Frontal cortex (tissue), 4 donors: Measurements from ENCODE around the gene RXRA. TPM values are rescaled to one million over a fixed set of nuclear protein-coding genes. Genes with fewer than 3 reads are reported as not detected.

Source experiments
- DNase-seq, 2 donors: peaks; one replicate each; pipeline ENCODE4 v3.0.0; 2012; ENCODE audit warnings: low spot score in 2 of 2
- FAIRE-seq: peaks from 2 replicates; lab custom pipeline; 2012; peaks lifted over from hg19 to GRCh38; lab: Jason Lieb, UNC
- total RNA-seq: library from RNA; depleted of rRNA; stranded (reverse); fragments of >200 nt; gene quantifications from one replicate; pipeline ENCODE4 v1.2.3, GENCODE V29; 2014
- donor health status: control.
- donor health status: control.
- donor health status: control.

The RXRA gene
- total RNA-seq, 1 donor from 2014 or later = 3.7 TPM

GRCh38 chr9:134389642-134390041, 63.4 kb downstream of the RXRA start:
- FAIRE-seq = no peak

GRCh38 chr9:134390537-134390936, 64.3 kb downstream of the RXRA start:
- FAIRE-seq = no peak

More at GRCh38 chr9:134389642-134390041, 63.4 kb downstream of the RXRA start:
- no peak for DNase-seq

DNA sequence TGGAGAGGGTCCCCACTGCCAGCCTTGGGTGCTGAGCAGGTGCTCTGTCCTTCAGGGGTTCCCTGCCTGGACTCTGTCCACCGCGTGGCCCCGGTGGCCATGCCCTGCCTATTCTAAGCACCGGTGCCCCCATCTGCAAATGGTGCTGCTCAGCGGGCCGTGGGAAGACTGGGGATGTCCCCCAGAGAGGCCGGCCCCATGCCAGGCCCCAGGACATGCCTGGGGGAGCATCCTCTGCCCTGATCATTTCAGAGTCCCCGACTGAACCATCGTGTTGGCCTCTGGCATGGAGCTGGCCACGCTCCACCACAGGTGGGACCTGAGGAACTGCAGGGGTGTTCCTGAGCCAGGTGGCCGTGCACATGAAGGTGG, 64.7 kb downstream of the RXRA start:
- no peak for DNase-seq
- FAIRE-seq = no peak

More at GRCh38 chr9:134390537-134390936, 64.3 kb downstream of the RXRA start:
- no peak for DNase-seq

DNA sequence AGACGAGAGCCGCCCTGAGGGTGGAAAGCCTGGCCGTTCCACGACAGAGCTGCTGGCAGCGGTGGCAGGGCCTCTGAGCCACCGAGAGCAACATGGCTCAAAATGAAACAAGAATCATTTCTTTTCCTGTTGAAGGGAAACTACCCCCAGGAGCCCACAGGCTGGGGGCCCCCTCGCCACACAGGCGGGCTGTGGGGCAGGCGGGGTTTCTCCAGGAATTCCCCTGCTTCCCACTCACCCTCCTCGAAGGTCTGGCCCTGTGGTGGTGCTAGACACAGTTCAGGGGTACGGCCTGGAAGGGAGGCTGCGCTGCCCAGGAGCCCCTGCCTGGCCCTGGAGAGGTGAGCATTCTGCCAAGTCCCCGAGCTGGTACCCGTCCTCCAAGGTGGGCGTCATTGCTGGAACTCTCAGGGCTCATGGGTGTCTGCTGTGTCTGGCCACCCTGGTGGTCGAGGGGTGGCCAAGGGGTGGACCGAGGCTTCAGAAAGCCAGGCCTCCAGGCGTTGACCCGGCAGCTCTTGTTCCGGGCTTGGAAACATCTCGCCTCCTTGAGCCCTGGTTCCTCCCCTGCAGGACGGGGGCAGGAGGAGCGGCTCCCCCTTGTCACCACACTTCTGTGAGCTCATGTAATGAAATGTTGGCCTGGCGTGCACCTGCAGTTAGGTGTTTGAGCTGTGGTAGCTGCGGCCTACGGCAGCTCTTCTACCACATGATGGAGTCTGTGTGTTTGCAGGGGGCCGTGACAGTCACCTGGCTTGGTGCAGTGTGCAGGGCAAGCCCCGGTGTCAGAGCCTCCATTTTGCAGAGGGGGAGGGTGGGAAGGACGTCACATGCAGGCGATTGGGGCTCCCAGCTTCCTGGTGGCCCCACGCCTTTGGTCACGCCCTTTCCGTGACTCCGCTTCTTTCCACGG, 65.3 kb downstream of the RXRA start:
- FAIRE-seq = no peak
- no peak for DNase-seq

DNA sequence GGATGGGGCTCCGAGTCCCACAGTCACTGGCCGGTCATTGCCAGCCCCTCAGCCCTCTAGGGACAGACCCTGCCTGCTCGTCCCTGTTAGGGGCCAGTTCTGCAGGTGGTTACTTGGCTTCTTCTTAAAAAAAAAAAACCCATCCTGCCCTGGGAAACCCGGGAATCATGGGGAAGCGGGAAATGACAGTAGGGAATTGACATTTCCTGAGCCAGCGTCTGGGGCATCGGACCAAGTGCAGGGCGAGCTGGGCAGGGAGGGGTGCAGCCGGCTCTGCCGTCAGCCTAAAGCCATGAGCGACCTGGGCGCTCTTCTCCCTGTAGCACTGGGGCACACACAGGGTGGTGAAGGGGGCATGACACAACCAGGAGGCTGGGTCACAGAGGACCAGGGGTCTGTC, 66.6 kb downstream of the RXRA start:
- FAIRE-seq (no peak), DNase-seq (no peak)

GRCh38 chr9:134393582-134394280, 67.5 kb downstream of the RXRA start:
- FAIRE-seq (no peak), DNase-seq (no peak)

DNA sequence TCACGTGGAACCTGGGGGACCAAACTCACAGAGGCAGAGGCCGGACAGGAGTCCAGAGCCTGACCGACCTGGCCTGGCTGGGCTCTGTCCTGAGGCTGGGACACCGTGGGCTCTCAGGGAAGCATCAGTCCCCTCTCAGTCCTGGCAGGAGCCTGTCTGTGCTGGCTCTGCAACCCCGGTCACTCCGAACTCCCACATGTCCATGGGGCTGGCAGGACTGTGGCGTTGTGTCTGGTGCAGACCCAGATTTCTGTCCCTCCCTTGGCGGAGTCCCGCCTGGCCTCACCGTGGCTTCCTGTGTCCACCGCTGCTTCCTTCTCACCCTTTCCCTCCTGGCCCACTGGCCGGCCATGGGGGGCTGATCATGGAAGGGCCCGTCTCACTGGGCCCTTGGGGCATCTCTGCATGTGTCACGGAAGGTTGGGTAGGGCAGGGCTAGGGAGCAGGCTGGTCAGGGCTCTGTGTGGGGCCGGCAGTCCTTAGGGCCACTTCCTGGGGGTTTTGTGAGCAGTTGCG, 68.8 kb downstream of the RXRA start:
- DNase-seq = no peak
- FAIRE-seq = no peak

GRCh38 chr9:134395737-134396257, 69.5 kb downstream of the RXRA start:
- no peak for DNase-seq
- no peak for FAIRE-seq

DNA sequence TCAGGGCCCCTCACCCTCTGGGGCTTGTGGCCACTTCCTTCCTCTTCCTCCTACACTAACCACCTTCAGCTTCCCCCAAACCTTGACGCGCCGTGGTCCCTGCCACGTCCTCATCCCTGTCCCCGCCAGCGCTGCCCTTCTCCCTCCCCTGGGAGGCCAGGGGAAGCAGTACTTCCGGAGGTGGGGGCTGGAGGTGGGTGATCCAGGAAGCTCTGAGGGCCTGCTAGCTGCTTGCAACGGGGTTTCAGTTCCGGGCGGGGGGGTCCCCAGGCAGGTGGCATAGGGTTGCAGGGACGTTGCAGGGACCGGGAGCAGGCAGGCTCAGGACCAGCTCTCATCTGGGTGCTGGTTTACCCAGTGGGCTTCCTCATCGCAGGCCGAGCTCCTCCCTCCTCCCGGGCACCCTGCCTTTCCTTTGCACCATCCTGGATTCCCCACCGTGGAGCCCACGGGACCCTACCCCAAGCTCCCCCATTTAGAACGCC, 70.0 kb downstream of the RXRA start:
- DNase-seq = no peak
- no peak for FAIRE-seq

GRCh38 chr9:134396825-134397224, 70.6 kb downstream of the RXRA start:
- DNase-seq (no peak), FAIRE-seq (no peak)

DNA sequence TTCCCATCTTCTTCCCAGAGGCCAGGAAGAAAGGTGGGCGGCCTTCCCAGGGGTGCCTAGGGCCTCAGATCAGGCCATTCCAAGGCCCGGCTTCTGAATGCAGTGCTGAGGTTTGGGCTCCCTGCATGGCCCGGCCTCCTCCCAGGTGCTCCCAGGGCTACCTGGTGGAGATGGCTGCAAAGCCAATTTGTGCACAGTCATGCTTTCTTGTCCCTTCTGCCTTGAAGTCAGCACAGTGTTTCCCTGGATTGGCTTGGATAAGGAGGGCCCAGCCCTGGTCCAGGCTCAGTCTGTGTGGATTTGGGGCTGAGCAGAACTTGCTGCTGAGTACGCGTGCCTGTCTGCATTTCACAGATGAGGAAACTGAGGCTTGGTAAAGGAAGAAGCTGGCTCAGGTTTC, 72.5 kb downstream of the RXRA start:
- DNase-seq (no peak), FAIRE-seq (no peak)

GRCh38 chr9:134399435-134400056, 73.3 kb downstream of the RXRA start:
- no peak for FAIRE-seq
- no peak for DNase-seq

- DNase-seq = no peak
- no peak for FAIRE-seq
These were observed 74.0 kb downstream of the RXRA start for GRCh38 chr9:134400283-134400682.

DNA sequence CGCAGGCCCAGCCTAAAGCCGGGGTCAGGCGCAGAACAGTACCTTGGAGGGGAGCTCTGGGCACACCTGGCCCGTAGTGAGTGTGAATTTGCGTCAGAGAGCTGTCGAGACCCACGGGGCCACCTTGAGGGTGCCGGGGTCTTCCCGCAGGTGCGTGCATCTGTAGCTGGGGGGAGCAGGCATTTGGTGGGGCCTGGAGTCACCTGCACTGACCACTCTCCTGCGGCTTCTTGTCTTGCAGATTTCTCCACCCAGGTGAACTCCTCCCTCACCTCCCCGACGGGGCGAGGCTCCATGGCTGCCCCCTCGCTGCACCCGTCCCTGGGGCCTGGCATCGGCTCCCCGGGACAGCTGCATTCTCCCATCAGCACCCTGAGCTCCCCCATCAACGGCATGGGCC, 75.1 kb downstream of the RXRA start:
- FAIRE-seq (no peak), DNase-seq (no peak)

DNA sequence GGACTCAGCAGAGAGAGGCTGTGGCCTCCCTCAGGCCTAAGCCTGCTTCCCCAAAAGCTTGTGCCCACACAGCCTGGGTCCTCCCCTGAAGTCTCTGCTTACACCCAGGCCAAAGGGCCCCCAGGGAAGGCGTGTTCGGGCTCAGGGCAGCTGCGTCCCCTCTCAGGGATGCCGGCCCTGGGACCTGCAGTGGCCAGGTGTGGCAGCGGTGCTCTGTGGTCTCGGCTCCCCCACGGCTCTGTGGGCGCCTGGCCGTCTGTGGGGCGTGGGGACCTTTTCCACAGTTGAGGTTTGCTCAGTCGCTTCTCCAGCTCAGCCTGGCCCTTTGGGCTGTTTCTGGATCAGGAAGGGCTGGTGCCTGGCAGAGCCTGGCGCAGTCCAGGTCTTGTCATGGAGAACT, 75.9 kb downstream of the RXRA start:
- DNase-seq (no peak), FAIRE-seq (no peak)

DNA sequence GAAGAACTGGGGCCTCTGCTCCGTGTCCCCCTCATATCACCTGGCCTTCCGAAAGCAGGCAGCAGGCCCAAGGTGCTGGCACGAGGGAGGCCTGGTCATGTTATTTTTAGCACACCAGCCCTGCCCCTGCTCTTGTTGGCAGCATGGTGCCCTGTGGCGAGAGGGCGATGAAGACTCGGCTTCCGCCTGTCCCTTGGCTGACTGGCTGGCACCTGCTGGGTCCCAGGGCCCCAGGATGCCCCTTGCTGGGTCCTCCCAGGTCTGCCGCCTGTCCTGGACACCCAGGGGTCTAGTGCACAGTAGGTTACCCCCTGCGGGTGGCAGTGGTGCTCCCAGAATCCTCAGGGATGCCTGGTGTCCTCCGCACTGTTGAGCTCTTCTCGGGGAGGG, 77.0 kb downstream of the RXRA start:
- DNase-seq = no peak
- FAIRE-seq = no peak

DNA sequence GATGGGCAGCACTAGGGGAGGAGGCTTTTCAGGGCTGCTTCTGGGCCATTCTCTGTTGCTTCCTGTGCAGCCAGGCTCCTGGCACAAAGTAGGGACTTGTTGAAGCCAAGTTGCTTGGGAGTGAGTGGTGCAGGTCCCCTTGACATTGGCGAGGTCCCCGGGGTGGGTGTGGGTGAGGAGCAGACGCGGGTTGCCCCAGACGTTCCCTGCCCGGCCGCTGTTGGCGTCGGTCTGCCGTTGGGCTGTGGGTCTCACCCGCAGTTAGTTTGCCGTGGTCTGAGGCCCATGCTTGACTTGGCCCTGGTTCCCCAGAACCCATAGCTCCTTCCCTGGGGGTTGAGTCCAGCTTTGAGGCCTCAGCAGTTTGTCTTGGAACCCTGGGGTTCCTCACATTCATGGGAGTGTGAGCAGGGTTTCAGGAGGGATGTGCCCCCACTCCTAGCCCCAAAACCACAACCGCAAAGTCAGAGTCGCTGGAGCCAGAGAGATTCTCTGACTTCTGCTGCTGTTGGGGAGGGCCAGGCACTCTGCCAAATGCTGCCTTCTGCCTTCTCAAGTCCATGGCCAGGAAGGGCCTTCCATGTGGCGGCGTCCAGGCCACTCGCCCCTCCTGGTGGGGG, 77.5 kb downstream of the RXRA start:
- FAIRE-seq = no peak
- no peak for DNase-seq

DNA sequence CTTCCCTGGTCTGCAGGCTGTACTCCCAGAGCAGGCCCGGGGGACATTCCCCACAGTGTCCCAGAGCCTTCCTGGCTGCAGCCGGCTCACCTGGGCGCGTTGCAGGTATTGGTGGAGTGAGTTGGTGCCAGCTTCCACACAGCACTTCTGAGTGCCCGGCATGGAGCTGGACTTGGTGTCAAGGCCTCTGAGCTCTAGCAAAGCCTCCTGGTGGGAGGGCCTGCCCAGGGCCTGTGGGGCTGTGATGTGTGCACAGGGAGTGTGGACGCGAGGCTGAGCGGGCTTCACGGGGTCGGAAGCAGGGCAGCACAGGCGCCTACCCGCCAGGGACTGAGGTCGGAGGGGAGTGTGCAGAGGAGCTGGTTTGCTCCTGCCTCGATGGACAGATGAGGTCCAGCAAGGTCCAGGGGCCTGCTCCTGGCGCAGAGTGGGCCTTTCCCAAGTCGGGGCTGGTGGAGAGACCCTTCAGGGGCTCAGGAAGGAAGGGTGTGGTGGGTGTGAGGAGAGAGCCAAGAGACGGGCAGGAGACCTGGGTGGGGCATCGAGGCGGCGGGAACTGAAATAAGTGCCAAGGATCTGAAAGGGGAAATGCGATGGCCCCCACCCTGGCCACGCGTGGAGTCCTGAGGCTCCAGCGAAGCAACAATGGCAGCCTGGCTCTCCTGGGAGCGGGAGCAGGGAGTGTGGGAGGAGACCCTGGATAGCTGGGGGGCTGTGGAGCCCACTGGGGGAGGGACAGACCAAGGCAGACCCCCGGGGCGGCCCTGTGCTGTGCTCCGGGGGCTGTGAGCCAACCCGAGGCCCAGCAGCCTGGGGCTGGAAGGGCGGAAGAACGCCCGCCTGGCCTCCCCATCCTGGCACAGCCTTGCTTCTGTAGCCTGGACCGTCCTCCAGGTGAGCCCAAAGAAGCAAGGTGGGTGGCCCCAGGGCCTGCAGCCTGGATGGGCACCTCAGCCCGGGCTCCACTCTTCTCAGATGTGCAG, 78.4 kb downstream of the RXRA start:
- FAIRE-seq (no peak), DNase-seq (no peak)

- no peak for FAIRE-seq
- no peak for DNase-seq
These were observed 79.3 kb downstream of the RXRA start for GRCh38 chr9:134405527-134405926.
